ENCODE results near the gene SEBOX. TPM values are rescaled to one million over a fixed set of nuclear protein-coding genes. Genes with fewer than 3 reads are reported as not detected.

The SEBOX gene
- total and polyA plus RNA-seq, 2 of the 8 experiments (the other 6 are each of a cell fraction or from before 2014, with no cell fraction given) = not detected

DNA sequence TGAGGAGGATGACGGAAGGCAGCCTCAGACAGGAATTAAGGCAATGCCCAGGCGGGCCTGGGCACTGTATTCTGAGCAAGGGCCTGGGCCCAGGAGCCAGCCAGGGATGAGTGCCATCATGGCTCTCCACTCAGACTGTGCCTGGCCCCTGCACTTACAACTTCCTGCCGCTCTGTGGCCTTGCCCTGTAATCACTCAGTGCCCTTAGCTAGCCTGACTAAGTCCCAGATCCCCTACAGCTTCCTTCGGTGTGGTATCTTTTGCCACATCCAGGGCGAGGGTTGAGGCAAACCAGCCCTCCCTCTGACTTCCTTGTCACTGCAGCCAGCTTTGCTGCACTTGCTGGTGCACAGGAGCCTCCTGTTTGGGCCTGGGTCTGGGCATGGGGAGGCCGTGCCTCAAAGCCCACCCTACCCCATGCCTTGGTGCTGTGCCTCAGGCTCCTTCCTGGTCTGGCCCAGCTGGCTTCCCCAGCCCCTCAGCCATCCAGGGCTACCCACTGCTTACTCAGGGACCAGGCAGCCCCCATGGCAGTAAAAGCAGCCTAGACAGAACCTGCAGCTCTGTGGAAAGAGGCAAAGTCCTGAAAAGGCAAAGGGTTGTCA, 31.7 kb upstream of the SEBOX start (continued):
- TF ChIP-seq, protein P1, sequence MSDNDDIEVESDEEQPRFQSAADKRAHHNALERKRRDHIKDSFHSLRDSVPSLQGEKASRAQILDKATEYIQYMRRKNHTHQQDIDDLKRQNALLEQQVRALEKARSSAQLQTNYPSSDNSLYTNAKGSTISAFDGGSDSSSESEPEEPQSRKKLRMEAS (IDR thresholded peaks at IDR 0.05) = no peak
